Calu3 (cell line): ENCODE data around the gene CCDC87. TPM values are rescaled to one million over a fixed set of nuclear protein-coding genes. Genes with fewer than 3 reads are reported as not detected.
A peak's percentile ranks its signal among the peaks of the same experiment; 100 is the strongest.

Experiments
- BruUV-seq: library from RNA; stranded (reverse); fragments of 400-500 nt; replicated peaks from 2 replicates; lab custom pipeline; 2021; lab: Mats Ljungman, UMichigan
- CTCF ChIA-PET: fragments of 300-600 bp; sonication (Branson Sonifier 250); formaldehyde crosslinking; loops from one replicate; lab custom pipeline; 2022; ENCODE audit warnings: antibody characterized with exemption; lab: Charles Lee
- DNase-seq: peaks from one replicate; pipeline ENCODE4 v3.0.0; 2022
- H3K27ac Mint-ChIP-seq: one replicate; pipeline ENCODE4 v1.8.0; 2022; ENCODE audit warnings: mixed read lengths; ENCODE audit not compliant: unreplicated experiment
- H3K27me3 Mint-ChIP-seq: one replicate; pipeline ENCODE4 v1.8.0; 2022; ENCODE audit warnings: mixed read lengths; ENCODE audit not compliant: unreplicated experiment
- H3K36me3 Mint-ChIP-seq: one replicate; pipeline ENCODE4 v1.8.0; 2022; ENCODE audit warnings: mild to moderate bottlenecking, moderate library complexity, mixed read lengths; ENCODE audit not compliant: insufficient read depth, unreplicated experiment
- H3K4me1 Mint-ChIP-seq: one replicate; pipeline ENCODE4 v1.8.0; 2022; ENCODE audit warnings: mild to moderate bottlenecking, low read depth, mixed read lengths; ENCODE audit not compliant: unreplicated experiment
- H3K4me3 Mint-ChIP-seq: one replicate; pipeline ENCODE4 v1.8.0; 2022; ENCODE audit warnings: mild to moderate bottlenecking, low read depth, moderate library complexity, mixed read lengths; ENCODE audit not compliant: unreplicated experiment
- H3K9me3 Mint-ChIP-seq: one replicate; pipeline ENCODE4 v1.8.0; 2022; ENCODE audit warnings: low read depth, mixed read lengths; ENCODE audit not compliant: unreplicated experiment
- intact Hi-C: fragments of 100-400 bp; cut with micrococcal nuclease; formaldehyde crosslinking; loops from one replicate; pipeline ENCODE4 v1.10.0; 2022; ENCODE audit not compliant: unreplicated experiment
- total RNA-seq: library from RNA; stranded (reverse); gene quantifications from 2 replicates; pipeline ENCODE4 v1.2.3, GENCODE V29; 2022
- TF ChIP-seq, protein P1 (sequence below): fragments of 200-600 bp; IDR thresholded peaks from one replicate; pipeline ENCODE4 v1.8.0; 2022; ENCODE audit warnings: antibody characterized with exemption; ENCODE audit not compliant: unreplicated experiment

The CCDC87 gene
- total RNA-seq, 1 experiment from 2014 or later, result 1.0 TPM

- Mint-ChIP-seq H3K27ac (peak overlapping the region; percentile 99), H3K9me3 (no peaks in the 10 kb centered on the region), H3K4me1 (peaks cover 36% of the 10 kb centered on the region), H3K27me3 (no peaks in the 10 kb centered on the region), H3K4me3 (peak overlapping the region; percentile 99), H3K36me3 (peaks cover 74% of the 10 kb centered on the region)
- intact Hi-C loops, result no loop called here
- TF ChIP-seq, protein P1, sequence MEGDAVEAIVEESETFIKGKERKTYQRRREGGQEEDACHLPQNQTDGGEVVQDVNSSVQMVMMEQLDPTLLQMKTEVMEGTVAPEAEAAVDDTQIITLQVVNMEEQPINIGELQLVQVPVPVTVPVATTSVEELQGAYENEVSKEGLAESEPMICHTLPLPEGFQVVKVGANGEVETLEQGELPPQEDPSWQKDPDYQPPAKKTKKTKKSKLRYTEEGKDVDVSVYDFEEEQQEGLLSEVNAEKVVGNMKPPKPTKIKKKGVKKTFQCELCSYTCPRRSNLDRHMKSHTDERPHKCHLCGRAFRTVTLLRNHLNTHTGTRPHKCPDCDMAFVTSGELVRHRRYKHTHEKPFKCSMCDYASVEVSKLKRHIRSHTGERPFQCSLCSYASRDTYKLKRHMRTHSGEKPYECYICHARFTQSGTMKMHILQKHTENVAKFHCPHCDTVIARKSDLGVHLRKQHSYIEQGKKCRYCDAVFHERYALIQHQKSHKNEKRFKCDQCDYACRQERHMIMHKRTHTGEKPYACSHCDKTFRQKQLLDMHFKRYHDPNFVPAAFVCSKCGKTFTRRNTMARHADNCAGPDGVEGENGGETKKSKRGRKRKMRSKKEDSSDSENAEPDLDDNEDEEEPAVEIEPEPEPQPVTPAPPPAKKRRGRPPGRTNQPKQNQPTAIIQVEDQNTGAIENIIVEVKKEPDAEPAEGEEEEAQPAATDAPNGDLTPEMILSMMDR, result no peak
- no TSS peak for BruUV-seq
- no peak for DNase-seq
- CTCF ChIA-PET, result interaction anchor here (0.8 to 1.3 kb wide), 2 partner anchors 19 to 44 kb away, joined by 3 to 4 read pairs; partner anchors contain the start of gene RBM4
Measured at GRCh38 chr11:66619080-66619554, 26.3 kb upstream of the CCDC87 start.

GRCh38 chr11:66617155-66617834, 24.4 kb upstream of the CCDC87 start:
- intact Hi-C loops, result no loop called here
- H3K27me3 Mint-ChIP-seq, result no peaks in the 10 kb centered on the region
- no peak for DNase-seq
- peak overlapping the region; percentile 99 for H3K27ac Mint-ChIP-seq
- H3K4me1 Mint-ChIP-seq, result peaks cover 22% of the 10 kb centered on the region
- peaks cover 67% of the 10 kb centered on the region for H3K36me3 Mint-ChIP-seq
- peak overlapping the region; percentile 99 for H3K4me3 Mint-ChIP-seq
- TF ChIP-seq, protein P1, result no peak
- BruUV-seq, result no TSS peak
- CTCF ChIA-PET, result interaction anchor here (1.8 kb wide), 1 partner anchor 21 kb away, joined by 7 read pairs; the partner anchor contains the start of gene RBM4
- H3K9me3 Mint-ChIP-seq, result no peaks in the 10 kb centered on the region

GRCh38 chr11:66616379-66617154, 23.7 kb upstream of the CCDC87 start, which contains the start of gene RBM14:
Gene RBM14 (plus strand): TSS chr11:66616630. CDS start chr11:66616721, 91 bp downstream.
- Mint-ChIP-seq H3K4me3 (peak within 1 kb of the TSS; percentile 99), H3K4me1 (peaks cover 22% of the 10 kb centered on the region), H3K9me3 (no peaks in the 10 kb centered on the region), H3K36me3 (peaks cover 60% of the 10 kb centered on the region), H3K27ac (peak within 1 kb of the TSS; percentile 99), H3K27me3 (no peaks in the 10 kb centered on the region)
- peak; percentile 99 for DNase-seq
- no TSS peak for BruUV-seq
- intact Hi-C loops, result no loop called here
- CTCF ChIA-PET, result interaction anchor here (0.6 to 1.8 kb wide), 3 partner anchors 11 to 124 kb away, joined by 3 to 7 read pairs (median 3); partner anchors contain the start of gene RBM4
- TF ChIP-seq, protein P1, result no peak

- H3K27me3 Mint-ChIP-seq, result no peaks in the 10 kb centered on the region
- no TSS peak for BruUV-seq
- DNase-seq, result no peak
- CTCF ChIA-PET, result no interaction called here
- peaks cover 41% of the 10 kb centered on the region for H3K36me3 Mint-ChIP-seq
- no peak overlapping the region for H3K27ac Mint-ChIP-seq
- no peak overlapping the region for H3K4me3 Mint-ChIP-seq
- TF ChIP-seq, protein P1, result no peak
- intact Hi-C loops, result no loop called here
- no peaks in the 10 kb centered on the region for H3K9me3 Mint-ChIP-seq
- peaks cover 13% of the 10 kb centered on the region for H3K4me1 Mint-ChIP-seq
Measured at GRCh38 chr11:66614073-66614472, 21.2 kb upstream of the CCDC87 start.
